ENCODE measurements around the gene FAM135A. TPM values are rescaled to one million over a fixed set of nuclear protein-coding genes. Genes with fewer than 3 reads are reported as not detected.

Gene FAM135A
- total RNA-seq, 1 experiment from 2014 or later, result 31.0 TPM

DNA sequence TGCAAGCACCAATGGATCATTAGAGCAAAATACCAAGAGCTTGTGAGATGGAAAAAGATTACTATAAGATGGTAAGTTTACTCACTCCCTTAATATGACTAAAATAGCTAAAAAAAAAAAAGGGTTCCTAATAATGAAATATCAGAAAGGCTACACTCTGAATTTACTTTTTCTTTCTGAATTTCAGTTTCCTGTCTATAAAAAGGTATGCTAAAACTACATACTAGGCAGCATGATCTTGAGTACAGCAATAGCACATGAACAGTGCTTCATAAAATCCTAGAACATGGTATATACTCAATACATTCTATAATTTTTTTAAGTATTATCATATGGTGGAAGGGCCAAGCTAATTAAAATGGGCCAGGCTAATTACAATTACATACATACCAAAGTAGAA, 24.0 kb upstream of the FAM135A start:
- no peak overlapping the region for H3K4me3 Mint-ChIP-seq
- H4K8ac ChIP-seq (replicated peaks; ENCODE audit: insufficient read length, low read depth, low read length), result no peak overlapping the region

More for the DNA sequence above, 24.0 kb upstream of the FAM135A start:
- no peak overlapping the region for H3K4ac ChIP-seq (ENCODE audit: low read depth, low read length)
- H3K56ac ChIP-seq (ENCODE audit: insufficient read length, low read depth, low read length), result no peak overlapping the region
- no peak overlapping the region for H2BK20ac ChIP-seq (ENCODE audit: low read depth, low read length, poor library complexity, severe bottlenecking)
- no peak overlapping the region for H2AFZ ChIP-seq (ENCODE audit: low read length)
- no peaks in the 10 kb centered on the region for H3K27me3 Mint-ChIP-seq (ENCODE audit: low read depth)
- no peak overlapping the region for H3K27ac ChIP-seq (ENCODE audit: insufficient read length, low read depth, low read length)
- H4K20me1 ChIP-seq (ENCODE audit: control insufficient read depth, insufficient read depth, insufficient read length), result no peaks in the 10 kb centered on the region
- no peak overlapping the region for H3K9ac ChIP-seq (ENCODE audit: extremely low read depth, insufficient read length, low read length)
- H3K4me2 ChIP-seq (ENCODE audit: insufficient read depth, insufficient read length, low read length), result no peak overlapping the region
- no peaks in the 10 kb centered on the region for H3K4me1 ChIP-seq (ENCODE audit: insufficient read depth, low read length)
- H3K18ac ChIP-seq (ENCODE audit: insufficient read length, low read depth, low read length), result no peak overlapping the region
- H3K9me3 ChIP-seq (ENCODE audit: control insufficient read depth, low read depth, low read length), result no peaks in the 10 kb centered on the region
- H2BK12ac ChIP-seq (ENCODE audit: insufficient read length, low read depth, low read length), result no peak overlapping the region
- no peak overlapping the region for H2BK15ac ChIP-seq (ENCODE audit: low read depth, low read length)
- no peak overlapping the region for H3T11ph ChIP-seq (ENCODE audit: low read length)
- no peak overlapping the region for H3K14ac ChIP-seq (ENCODE audit: insufficient read depth, low read length)
- TF ChIP-seq, protein P1, sequence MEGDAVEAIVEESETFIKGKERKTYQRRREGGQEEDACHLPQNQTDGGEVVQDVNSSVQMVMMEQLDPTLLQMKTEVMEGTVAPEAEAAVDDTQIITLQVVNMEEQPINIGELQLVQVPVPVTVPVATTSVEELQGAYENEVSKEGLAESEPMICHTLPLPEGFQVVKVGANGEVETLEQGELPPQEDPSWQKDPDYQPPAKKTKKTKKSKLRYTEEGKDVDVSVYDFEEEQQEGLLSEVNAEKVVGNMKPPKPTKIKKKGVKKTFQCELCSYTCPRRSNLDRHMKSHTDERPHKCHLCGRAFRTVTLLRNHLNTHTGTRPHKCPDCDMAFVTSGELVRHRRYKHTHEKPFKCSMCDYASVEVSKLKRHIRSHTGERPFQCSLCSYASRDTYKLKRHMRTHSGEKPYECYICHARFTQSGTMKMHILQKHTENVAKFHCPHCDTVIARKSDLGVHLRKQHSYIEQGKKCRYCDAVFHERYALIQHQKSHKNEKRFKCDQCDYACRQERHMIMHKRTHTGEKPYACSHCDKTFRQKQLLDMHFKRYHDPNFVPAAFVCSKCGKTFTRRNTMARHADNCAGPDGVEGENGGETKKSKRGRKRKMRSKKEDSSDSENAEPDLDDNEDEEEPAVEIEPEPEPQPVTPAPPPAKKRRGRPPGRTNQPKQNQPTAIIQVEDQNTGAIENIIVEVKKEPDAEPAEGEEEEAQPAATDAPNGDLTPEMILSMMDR (conservative IDR thresholded peaks at IDR 0.05), result no peak
- no peaks in the 10 kb centered on the region for H3K36me3 Mint-ChIP-seq (ENCODE audit: insufficient read depth in 1 of 3, low read depth in 3 of 3)
- DNase-seq, result no peak
- no peak overlapping the region for H4K5ac ChIP-seq (ENCODE audit: insufficient read length, low read depth, low read length)
- no peak overlapping the region for H2AK5ac ChIP-seq (ENCODE audit: insufficient read length, low read length)
- H4K91ac ChIP-seq (ENCODE audit: insufficient read length, low read depth, low read length), result no peak overlapping the region
- H3K27ac Mint-ChIP-seq, result no peak overlapping the region
- no peaks in the 10 kb centered on the region for H3K23me2 ChIP-seq (ENCODE audit: insufficient read length, low read depth, low read length, poor library complexity, severe bottlenecking)
- H3K27me3 ChIP-seq (ENCODE audit: insufficient read depth, low read length), result no peaks in the 10 kb centered on the region
- no peaks in the 10 kb centered on the region for H3K79me2 ChIP-seq (ENCODE audit: insufficient read depth, low read length)
- H3K9me3 Mint-ChIP-seq, result no peaks in the 10 kb centered on the region
- H3K23ac ChIP-seq (ENCODE audit: insufficient read length, low read depth, low read length), result no peak overlapping the region
- H3K79me1 ChIP-seq (ENCODE audit: insufficient read depth, low read depth, low read length, poor library complexity, severe bottlenecking), result no peaks in the 10 kb centered on the region
- H2BK120ac ChIP-seq (ENCODE audit: low read depth, low read length, poor library complexity, severe bottlenecking), result no peak overlapping the region
- H2BK5ac ChIP-seq (ENCODE audit: insufficient read length, low read length), result no peak overlapping the region
- H3K4me1 Mint-ChIP-seq, result peaks cover 3% of the 10 kb centered on the region in 2 experiments; a peak in 2 of 4 replicates
